ENCODE measurements around the gene CALHM2.
A peak's percentile ranks its signal among the peaks of the same experiment; 100 is the strongest.

CALHM2 gene

DNA sequence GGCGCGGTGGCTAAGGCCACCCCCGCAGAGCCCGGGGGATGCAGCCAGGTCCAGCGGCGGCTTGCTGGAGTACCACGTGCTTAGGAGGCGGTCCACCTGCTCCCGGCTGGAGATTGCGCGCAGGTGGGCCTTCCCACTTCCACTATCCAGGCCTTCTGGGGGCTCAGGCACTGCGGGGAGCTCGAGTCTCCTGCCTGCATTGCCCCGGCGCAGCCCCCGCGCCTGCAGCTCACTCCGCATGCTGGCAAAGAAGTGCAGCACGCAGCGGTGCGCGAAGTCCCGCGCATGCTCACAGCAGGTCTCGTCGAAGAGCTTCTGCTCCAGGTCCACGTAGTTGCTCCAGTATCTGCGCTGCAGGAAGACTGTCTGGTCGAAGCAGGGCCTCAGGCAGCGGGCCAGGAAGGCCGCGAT lies 21.1 kb upstream of the CALHM2 start:
- Histone ChIP-seq H3K27ac (ENCODE audit: low read depth, low read length) (no peak overlapping the region), H3K4me1 (ENCODE audit: control insufficient read depth, low read depth, low read length) (peaks cover 9% of the 10 kb centered on the region), H3K79me1 (ENCODE audit: low read length) (no peaks in the 10 kb centered on the region), H2BK15ac (replicated peaks; ENCODE audit: low read depth) (no peak overlapping the region), H3K79me2 (ENCODE audit: control insufficient read depth, insufficient read depth, low read length) (no peaks in the 10 kb centered on the region), H3K27me3 (ENCODE audit: insufficient read depth, low read length, poor library complexity) (no peaks in the 10 kb centered on the region), H2AK5ac (ENCODE audit: low read length) (no peak overlapping the region), H3K4me3 (ENCODE audit: low read length) (no peak overlapping the region), H3K23ac (ENCODE audit: low read length) (no peak overlapping the region), H2BK120ac (ENCODE audit: low read depth, low read length) (no peak overlapping the region), H3K4me2 (ENCODE audit: low read length) (no peak overlapping the region), H3K4ac (ENCODE audit: low read depth, low read length) (no peak overlapping the region), H4K8ac (ENCODE audit: low read depth, low read length) (no peak overlapping the region), H3K56ac (ENCODE audit: low read length) (no peak overlapping the region), H4K5ac (ENCODE audit: low read length) (no peak overlapping the region), H3K36me3 (ENCODE audit: control insufficient read depth, insufficient read depth, low read length) (no peaks in the 10 kb centered on the region), H3K9ac (ENCODE audit: low read length) (no peak overlapping the region), H2BK5ac (ENCODE audit: low read length) (no peak overlapping the region), H3K18ac (ENCODE audit: low read length) (no peak overlapping the region)
- DNase-seq = no peak
- no CpG with 5 or more reads among the region's 32 CpGs for WGBS (ENCODE audit: extremely low coverage, insufficient coverage, low lambda C conversion rate)

DNA sequence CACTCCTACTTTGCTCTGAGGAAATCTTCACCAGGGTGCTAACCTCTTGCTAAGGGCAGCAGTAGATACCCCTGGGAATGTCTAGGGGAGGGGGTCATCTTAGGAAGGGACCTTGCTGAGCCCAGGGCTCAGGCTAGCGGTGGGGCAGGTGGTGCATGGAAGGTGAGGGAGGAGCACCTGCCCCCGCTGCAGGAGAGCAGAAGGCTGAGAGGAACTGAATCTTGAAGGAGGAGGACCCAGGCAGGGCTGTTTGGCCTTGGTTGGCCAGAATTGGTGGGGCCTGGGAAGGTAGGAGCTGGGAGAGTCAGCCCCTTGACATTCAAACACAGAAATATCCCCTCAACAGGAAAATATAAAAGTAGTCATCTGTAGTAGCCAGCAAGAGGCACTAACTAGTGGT lies 19.8 kb upstream of the CALHM2 start:
- Histone ChIP-seq H3K4me2 (ENCODE audit: low read length) (no peak overlapping the region), H2BK120ac (ENCODE audit: low read depth, low read length) (no peak overlapping the region), H3K79me1 (ENCODE audit: low read length) (no peaks in the 10 kb centered on the region)

DNA sequence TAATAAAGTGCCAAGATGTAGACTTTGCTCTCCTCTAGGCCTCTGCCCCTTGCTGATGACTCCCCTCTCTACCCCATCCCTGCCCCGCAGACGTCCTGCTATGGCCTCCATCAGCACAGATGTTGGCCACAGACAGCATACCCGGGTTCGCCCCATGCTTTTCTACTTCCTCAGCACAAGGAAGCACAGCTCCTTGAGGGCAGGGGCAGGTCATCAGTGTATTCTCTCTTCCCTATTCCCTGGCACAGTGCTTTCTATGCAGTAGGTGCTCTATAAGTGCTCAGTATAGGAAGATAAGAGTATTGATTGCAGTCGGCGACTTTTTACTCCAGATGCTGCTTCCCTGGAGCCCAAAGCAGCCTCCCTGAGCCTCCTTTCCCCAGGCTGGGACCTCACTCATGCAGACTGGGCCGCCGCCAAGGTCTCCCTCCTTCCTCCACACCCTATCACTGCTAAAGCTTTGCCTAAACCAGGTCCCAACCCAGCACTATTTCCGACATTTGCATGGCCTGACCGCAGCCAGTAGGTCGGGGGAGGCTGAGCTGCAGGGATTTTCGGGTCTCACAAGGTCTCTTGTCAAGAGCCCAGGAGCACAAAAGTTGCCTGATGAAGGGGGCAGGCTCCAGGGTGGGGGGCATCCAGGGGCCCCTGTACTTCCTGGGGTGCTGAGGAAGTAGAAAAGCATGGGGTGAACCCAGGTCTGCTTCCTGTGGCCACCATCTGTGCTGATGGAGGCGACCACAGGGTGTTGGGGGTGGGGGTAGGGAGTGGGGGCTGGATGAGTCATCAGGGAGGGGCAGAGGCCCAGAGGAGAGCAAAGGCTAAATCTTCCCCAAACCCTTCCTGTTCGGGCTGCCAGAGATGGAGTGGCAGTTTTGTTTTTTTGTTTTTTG lies 18.8 kb upstream of the CALHM2 start:
- H3K56ac ChIP-seq (ENCODE audit: low read length) = peak overlapping the region; percentile 6
- no peak overlapping the region for H3K27ac ChIP-seq (ENCODE audit: low read depth, low read length)
- no peak overlapping the region for H4K8ac ChIP-seq (ENCODE audit: low read depth, low read length)
- H3K4me1 ChIP-seq (ENCODE audit: control insufficient read depth, low read depth, low read length) = peaks cover 5% of the 10 kb centered on the region
- DNase-seq = peak; percentile 65
- peak overlapping the region; percentile 64 for H4K5ac ChIP-seq (ENCODE audit: low read length)
- peak overlapping the region; percentile 47 for H3K18ac ChIP-seq (ENCODE audit: low read length)
- H2BK15ac ChIP-seq (replicated peaks; ENCODE audit: low read depth) = no peak overlapping the region
- H2BK120ac ChIP-seq (ENCODE audit: low read depth, low read length) = no peak overlapping the region
- no peaks in the 10 kb centered on the region for H3K36me3 ChIP-seq (ENCODE audit: control insufficient read depth, insufficient read depth, low read length)
- no peaks in the 10 kb centered on the region for H3K79me2 ChIP-seq (ENCODE audit: control insufficient read depth, insufficient read depth, low read length)
- no peak overlapping the region for H2BK5ac ChIP-seq (ENCODE audit: low read length)
- no CpG with 5 or more reads among the region's 14 CpGs for WGBS (ENCODE audit: extremely low coverage, insufficient coverage, low lambda C conversion rate)
- H3K27me3 ChIP-seq (ENCODE audit: insufficient read depth, low read length, poor library complexity) = no peaks in the 10 kb centered on the region
- no peak overlapping the region for H3K4ac ChIP-seq (ENCODE audit: low read depth, low read length)
- H3K4me2 ChIP-seq (ENCODE audit: low read length) = no peak overlapping the region
- no peak overlapping the region for H3K23ac ChIP-seq (ENCODE audit: low read length)
- no peak overlapping the region for H3K4me3 ChIP-seq (ENCODE audit: low read length)
- no peak overlapping the region for H2AK5ac ChIP-seq (ENCODE audit: low read length)
- no peaks in the 10 kb centered on the region for H3K79me1 ChIP-seq (ENCODE audit: low read length)
- H3K9ac ChIP-seq (ENCODE audit: low read length) = no peak overlapping the region

More for the DNA sequence above, 19.8 kb upstream of the CALHM2 start:
- Histone ChIP-seq H4K8ac (ENCODE audit: low read depth, low read length) (no peak overlapping the region), H3K18ac (ENCODE audit: low read length) (no peak overlapping the region), H3K4ac (ENCODE audit: low read depth, low read length) (no peak overlapping the region), H3K27ac (ENCODE audit: low read depth, low read length) (no peak overlapping the region), H3K4me3 (ENCODE audit: low read length) (no peak overlapping the region), H2AK5ac (ENCODE audit: low read length) (no peak overlapping the region), H3K79me2 (ENCODE audit: control insufficient read depth, insufficient read depth, low read length) (no peaks in the 10 kb centered on the region), H3K23ac (ENCODE audit: low read length) (no peak overlapping the region), H2BK15ac (replicated peaks; ENCODE audit: low read depth) (no peak overlapping the region), H3K27me3 (ENCODE audit: insufficient read depth, low read length, poor library complexity) (no peaks in the 10 kb centered on the region), H3K4me1 (ENCODE audit: control insufficient read depth, low read depth, low read length) (peaks cover 9% of the 10 kb centered on the region), H2BK5ac (ENCODE audit: low read length) (no peak overlapping the region), H3K56ac (ENCODE audit: low read length) (no peak overlapping the region), H3K9ac (ENCODE audit: low read length) (no peak overlapping the region), H4K5ac (ENCODE audit: low read length) (no peak overlapping the region), H3K36me3 (ENCODE audit: control insufficient read depth, insufficient read depth, low read length) (no peaks in the 10 kb centered on the region)
- DNase-seq = no peak
- WGBS (ENCODE audit: extremely low coverage, insufficient coverage, low lambda C conversion rate) = no CpG with 5 or more reads among the region's 2 CpGs

- Histone ChIP-seq H4K8ac (ENCODE audit: low read depth, low read length) (no peak overlapping the region), H3K4me2 (ENCODE audit: low read length) (no peak overlapping the region), H2AK5ac (ENCODE audit: low read length) (no peak overlapping the region), H3K79me2 (ENCODE audit: control insufficient read depth, insufficient read depth, low read length) (no peaks in the 10 kb centered on the region), H3K18ac (ENCODE audit: low read length) (no peak overlapping the region), H3K23ac (ENCODE audit: low read length) (no peak overlapping the region), H3K4me3 (ENCODE audit: low read length) (no peak overlapping the region), H4K5ac (ENCODE audit: low read length) (no peak overlapping the region), H3K36me3 (ENCODE audit: control insufficient read depth, insufficient read depth, low read length) (no peaks in the 10 kb centered on the region), H3K9ac (ENCODE audit: low read length) (no peak overlapping the region), H2BK120ac (ENCODE audit: low read depth, low read length) (no peak overlapping the region), H3K4ac (ENCODE audit: low read depth, low read length) (no peak overlapping the region), H3K4me1 (ENCODE audit: control insufficient read depth, low read depth, low read length) (peaks cover 5% of the 10 kb centered on the region), H3K27ac (ENCODE audit: low read depth, low read length) (no peak overlapping the region), H3K56ac (ENCODE audit: low read length) (no peak overlapping the region), H2BK15ac (replicated peaks; ENCODE audit: low read depth) (no peak overlapping the region), H3K27me3 (ENCODE audit: insufficient read depth, low read length, poor library complexity) (no peaks in the 10 kb centered on the region), H3K79me1 (ENCODE audit: low read length) (no peaks in the 10 kb centered on the region), H2BK5ac (ENCODE audit: low read length) (no peak overlapping the region)
- no CpG with 5 or more reads among the region's 5 CpGs for WGBS (ENCODE audit: extremely low coverage, insufficient coverage, low lambda C conversion rate)
- no peak for DNase-seq
These were observed 17.0 kb upstream of the CALHM2 start for GRCh38 chr10:103469201-103469600.

GRCh38 chr10:103467406-103467805 lies 15.2 kb upstream of the CALHM2 start:
- H3K18ac ChIP-seq (ENCODE audit: low read length) = no peak overlapping the region
- no peak overlapping the region for H3K9ac ChIP-seq (ENCODE audit: low read length)
- no peak overlapping the region for H3K27ac ChIP-seq (ENCODE audit: low read depth, low read length)
- H2AK5ac ChIP-seq (ENCODE audit: low read length) = no peak overlapping the region
- H3K23ac ChIP-seq (ENCODE audit: low read length) = no peak overlapping the region
- H3K27me3 ChIP-seq (ENCODE audit: insufficient read depth, low read length, poor library complexity) = no peaks in the 10 kb centered on the region
- H2BK120ac ChIP-seq (ENCODE audit: low read depth, low read length) = no peak overlapping the region
- no peaks in the 10 kb centered on the region for H3K36me3 ChIP-seq (ENCODE audit: control insufficient read depth, insufficient read depth, low read length)
- H3K79me2 ChIP-seq (ENCODE audit: control insufficient read depth, insufficient read depth, low read length) = no peaks in the 10 kb centered on the region
- H3K4me2 ChIP-seq (ENCODE audit: low read length) = no peak overlapping the region
- H3K4me3 ChIP-seq (ENCODE audit: low read length) = no peak overlapping the region
- peaks cover 5% of the 10 kb centered on the region for H3K4me1 ChIP-seq (ENCODE audit: control insufficient read depth, low read depth, low read length)
- no peak overlapping the region for H3K56ac ChIP-seq (ENCODE audit: low read length)
- no peak overlapping the region for H2BK5ac ChIP-seq (ENCODE audit: low read length)
- WGBS (ENCODE audit: extremely low coverage, insufficient coverage, low lambda C conversion rate) = no CpG with 5 or more reads among the region's 7 CpGs
- H4K8ac ChIP-seq (ENCODE audit: low read depth, low read length) = no peak overlapping the region
- no peaks in the 10 kb centered on the region for H3K79me1 ChIP-seq (ENCODE audit: low read length)
- no peak overlapping the region for H2BK15ac ChIP-seq (replicated peaks; ENCODE audit: low read depth)
- no peak overlapping the region for H3K4ac ChIP-seq (ENCODE audit: low read depth, low read length)
- H4K5ac ChIP-seq (ENCODE audit: low read length) = no peak overlapping the region
- DNase-seq = no peak

DNA sequence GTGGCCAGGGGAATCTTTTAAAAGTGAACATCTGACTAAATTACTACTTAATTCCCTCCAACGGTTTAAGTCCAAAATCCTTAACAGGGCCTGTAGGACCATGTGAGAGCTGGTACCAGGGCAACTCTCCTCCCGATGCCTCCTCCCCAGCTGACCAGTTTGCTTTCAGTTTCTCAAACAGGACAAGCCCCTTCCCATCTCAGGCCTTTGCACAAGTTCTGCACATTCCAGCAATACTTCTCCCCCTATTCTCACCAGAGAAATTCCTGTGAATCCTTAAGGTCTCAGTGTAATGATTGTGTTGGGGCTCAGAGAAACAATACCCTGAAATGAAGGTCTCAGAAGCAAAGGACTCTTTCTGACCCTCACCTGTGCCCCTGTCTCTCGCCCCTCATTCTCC lies 14.6 kb upstream of the CALHM2 start:
- Histone ChIP-seq H3K27ac (ENCODE audit: low read depth, low read length) (no peak overlapping the region), H3K4me2 (ENCODE audit: low read length) (no peak overlapping the region), H3K4me3 (ENCODE audit: low read length) (no peak overlapping the region), H4K5ac (ENCODE audit: low read length) (no peak overlapping the region), H3K4me1 (ENCODE audit: control insufficient read depth, low read depth, low read length) (peaks cover 3% of the 10 kb centered on the region), H3K9ac (ENCODE audit: low read length) (no peak overlapping the region), H3K23ac (ENCODE audit: low read length) (no peak overlapping the region), H4K8ac (ENCODE audit: low read depth, low read length) (no peak overlapping the region), H3K18ac (ENCODE audit: low read length) (no peak overlapping the region), H2BK15ac (replicated peaks; ENCODE audit: low read depth) (no peak overlapping the region), H2AK5ac (ENCODE audit: low read length) (no peak overlapping the region), H3K36me3 (ENCODE audit: control insufficient read depth, insufficient read depth, low read length) (no peaks in the 10 kb centered on the region), H3K27me3 (ENCODE audit: insufficient read depth, low read length, poor library complexity) (no peaks in the 10 kb centered on the region), H2BK120ac (ENCODE audit: low read depth, low read length) (no peak overlapping the region), H3K4ac (ENCODE audit: low read depth, low read length) (no peak overlapping the region), H3K79me1 (ENCODE audit: low read length) (no peaks in the 10 kb centered on the region), H3K56ac (ENCODE audit: low read length) (no peak overlapping the region), H2BK5ac (ENCODE audit: low read length) (no peak overlapping the region), H3K79me2 (ENCODE audit: control insufficient read depth, insufficient read depth, low read length) (no peaks in the 10 kb centered on the region)
- DNase-seq = peak; percentile 43
- no CpG with 5 or more reads among the region's 3 CpGs for WGBS (ENCODE audit: extremely low coverage, insufficient coverage, low lambda C conversion rate)

All from mesendoderm (in vitro differentiated cells).